CD4-positive, alpha-beta T cell (primary cell): ENCODE data around the gene GDF7. TPM values are rescaled to one million over a fixed set of nuclear protein-coding genes. Genes with fewer than 3 reads are reported as not detected.

Experiments
- ATAC-seq: fragments of 200-7000 bp; cut with Tn5 transposase; one replicate; pipeline ENCODE4 v1.10.0; 2022; ENCODE audit warnings: mild to moderate bottlenecking; ENCODE audit not compliant: poor library complexity
- CTCF ChIA-PET: fragments of 350-600 bp; sonication (Branson Sonifier 250); formaldehyde crosslinking; loops from one replicate; lab custom pipeline; 2021; ENCODE audit warnings: antibody characterized with exemption, inconsistent platforms; lab: Charles Lee
- POLR2A ChIA-PET: fragments of 350-600 bp; sonication (Branson Sonifier 250); formaldehyde crosslinking; loops from one replicate; lab custom pipeline; 2021; ENCODE audit warnings: antibody characterized with exemption, inconsistent platforms; lab: Charles Lee
- DNase-seq, 14 experiments: peaks; one replicate each; pipeline ENCODE4 v3.0.0-alpha.2; 2013 to 2020; ENCODE audit warnings: mixed read lengths in 2 of 14
- H3K27ac ChIP-seq, 2 donors: one replicate each; pipeline versions ENCODE4 v1.5.1 to v1.7.0; 2013; ENCODE audit warnings: low read length in 2 of 2, low read depth in 1 of 2, mild to moderate bottlenecking in 1 of 2
- H3K27me3 ChIP-seq, 2 experiments: 1 replicate in 1 of 2; 2 replicates in 1 of 2; pipeline versions ENCODE4 v1.6.1 to v1.7.0; 2013; ENCODE audit warnings: low read length in 2 of 2, control low read depth in 1 of 2, mild to moderate bottlenecking in 1 of 2, moderate library complexity in 1 of 2; ENCODE audit not compliant: insufficient read depth in 2 of 2, control insufficient read depth in 1 of 2
- H3K36me3 ChIP-seq: one replicate; pipeline ENCODE4 v1.6.1; 2013; ENCODE audit warnings: low read length, control low read depth; ENCODE audit not compliant: insufficient read depth
- H3K4me1 ChIP-seq: one replicate; pipeline ENCODE4 v1.6.1; 2013; ENCODE audit warnings: low read length, control low read depth; ENCODE audit not compliant: insufficient read depth
- H3K4me3 ChIP-seq: one replicate; pipeline ENCODE4 v1.5.1; 2013; ENCODE audit warnings: mild to moderate bottlenecking, low read length, moderate library complexity
- H3K9me3 ChIP-seq, 2 experiments: 1 replicate in 1 of 2; 2 replicates in 1 of 2; pipeline versions ENCODE4 v1.6.1 to v1.7.0; 2013; ENCODE audit warnings: low read length in 2 of 2, mild to moderate bottlenecking in 2 of 2, control low read depth in 1 of 2, moderate library complexity in 1 of 2; ENCODE audit not compliant: control insufficient read depth in 1 of 2, insufficient read depth in 1 of 2
- H3K27ac Mint-ChIP-seq: one replicate; pipeline ENCODE4 v1.8.0; 2020; ENCODE audit warnings: mixed read lengths
- H3K27me3 Mint-ChIP-seq: one replicate; pipeline ENCODE4 v1.8.0; 2021; ENCODE audit warnings: mixed read lengths
- H3K36me3 Mint-ChIP-seq: one replicate; pipeline ENCODE4 v1.8.0; 2021; ENCODE audit warnings: low read depth, mixed read lengths
- H3K4me1 Mint-ChIP-seq: one replicate; pipeline ENCODE4 v1.8.0; 2021; ENCODE audit warnings: low read depth, mixed read lengths
- H3K4me3 Mint-ChIP-seq: one replicate; pipeline ENCODE4 v1.8.0; 2020; ENCODE audit warnings: mild to moderate bottlenecking, mixed read lengths
- H3K9me3 Mint-ChIP-seq: one replicate; pipeline ENCODE4 v1.8.0; 2020; ENCODE audit warnings: mixed read lengths
- intact Hi-C, 2 experiments: fragments of 100-400 bp; cut with DNase I in 1 of 2; cut with micrococcal nuclease in 1 of 2; formaldehyde crosslinking; loops; one replicate each; pipeline versions ENCODE4 v1.15.1 to v1.9.0; 2023 to 2025; cut with DNase I, micrococcal nuclease
- total RNA-seq, 174 experiments: library from RNA in 2 of 174; stranded (reverse) in 2 of 174; gene quantifications; one replicate each; pipeline ENCODE4 v1.2.3 and lab custom pipeline; 2021 to 2026
- TF ChIP-seq, protein P1 (sequence below): fragments of 200-600 bp; IDR thresholded peaks from one replicate; pipeline ENCODE4 v1.8.0; 2022; ENCODE audit warnings: antibody characterized with exemption, mild to moderate bottlenecking

The GDF7 gene
- total RNA-seq, 2 experiments from 2014 or later, result 0.05 to 0.14 TPM

- Mint-ChIP-seq H3K9me3 (no peaks in the 10 kb centered on the region), H3K4me3 (no peak overlapping the region), H3K27me3 (peaks cover 45% of the 10 kb centered on the region), H3K36me3 (no peaks in the 10 kb centered on the region), H3K27ac (no peak overlapping the region), H3K4me1 (peaks cover 10% of the 10 kb centered on the region)
- intact Hi-C loops, result no loop called here
- ChIA-PET CTCF (no interaction called here), POLR2A (no interaction called here)
- Histone ChIP-seq H3K4me1 (peaks cover 18% of the 10 kb centered on the region), H3K27me3 (peaks cover 28 to 43% of the 10 kb centered on the region in 2 experiments), H3K27ac (no peak overlapping the region), H3K4me3 (no peak overlapping the region), H3K36me3 (no peaks in the 10 kb centered on the region), H3K9me3 (peaks cover 0 to 19% of the 10 kb centered on the region in 2 experiments)
- TF ChIP-seq, protein P1, sequence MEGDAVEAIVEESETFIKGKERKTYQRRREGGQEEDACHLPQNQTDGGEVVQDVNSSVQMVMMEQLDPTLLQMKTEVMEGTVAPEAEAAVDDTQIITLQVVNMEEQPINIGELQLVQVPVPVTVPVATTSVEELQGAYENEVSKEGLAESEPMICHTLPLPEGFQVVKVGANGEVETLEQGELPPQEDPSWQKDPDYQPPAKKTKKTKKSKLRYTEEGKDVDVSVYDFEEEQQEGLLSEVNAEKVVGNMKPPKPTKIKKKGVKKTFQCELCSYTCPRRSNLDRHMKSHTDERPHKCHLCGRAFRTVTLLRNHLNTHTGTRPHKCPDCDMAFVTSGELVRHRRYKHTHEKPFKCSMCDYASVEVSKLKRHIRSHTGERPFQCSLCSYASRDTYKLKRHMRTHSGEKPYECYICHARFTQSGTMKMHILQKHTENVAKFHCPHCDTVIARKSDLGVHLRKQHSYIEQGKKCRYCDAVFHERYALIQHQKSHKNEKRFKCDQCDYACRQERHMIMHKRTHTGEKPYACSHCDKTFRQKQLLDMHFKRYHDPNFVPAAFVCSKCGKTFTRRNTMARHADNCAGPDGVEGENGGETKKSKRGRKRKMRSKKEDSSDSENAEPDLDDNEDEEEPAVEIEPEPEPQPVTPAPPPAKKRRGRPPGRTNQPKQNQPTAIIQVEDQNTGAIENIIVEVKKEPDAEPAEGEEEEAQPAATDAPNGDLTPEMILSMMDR, result no peak
- DNase-seq, result no peak
- no peak for ATAC-seq
These were observed 6.9 kb downstream of the GDF7 start for GRCh38 chr2:20673686-20674308.

GRCh38 chr2:20674309-20674965 lies 7.5 kb downstream of the GDF7 start:
- Histone ChIP-seq H3K27ac (no peak overlapping the region), H3K9me3 (peaks cover 0 to 15% of the 10 kb centered on the region in 2 experiments), H3K4me1 (peaks cover 12% of the 10 kb centered on the region), H3K27me3 (peaks cover 22 to 36% of the 10 kb centered on the region in 2 experiments), H3K4me3 (no peak overlapping the region), H3K36me3 (no peaks in the 10 kb centered on the region)
- no peak overlapping the region for H3K4me3 Mint-ChIP-seq
- intact Hi-C loops, result no loop called here
- peaks cover 4% of the 10 kb centered on the region for H3K4me1 Mint-ChIP-seq
- H3K27me3 Mint-ChIP-seq, result peaks cover 39% of the 10 kb centered on the region
- ChIA-PET POLR2A (no interaction called here), CTCF (interaction anchor here (2.6 kb wide), 1 partner anchor 13 kb away, joined by 8 read pairs; no protein-coding TSS in a partner anchor)
- H3K27ac Mint-ChIP-seq, result no peak overlapping the region
- H3K36me3 Mint-ChIP-seq, result no peaks in the 10 kb centered on the region
- no peak for DNase-seq
- no peak for ATAC-seq
- H3K9me3 Mint-ChIP-seq, result no peaks in the 10 kb centered on the region
- TF ChIP-seq, protein P1, result no peak

- H3K27me3 ChIP-seq, result peaks cover 15 to 29% of the 10 kb centered on the region in 2 experiments
- no peak overlapping the region for H3K4me3 ChIP-seq
- CTCF ChIA-PET, result interaction anchor here (2.6 kb wide), 1 partner anchor 14 kb away, joined by 8 read pairs; no protein-coding TSS in a partner anchor
- TF ChIP-seq, protein P1, result no peak
- peaks cover 3% of the 10 kb centered on the region for H3K4me1 Mint-ChIP-seq
- no peak overlapping the region for H3K4me3 Mint-ChIP-seq
- H3K27ac ChIP-seq, result no peak overlapping the region
- H3K27me3 Mint-ChIP-seq, result peaks cover 32% of the 10 kb centered on the region
- intact Hi-C loops, result no loop called here
- peaks cover 0 to 10% of the 10 kb centered on the region in 2 experiments for H3K9me3 ChIP-seq
- POLR2A ChIA-PET, result interaction anchor here (0.9 kb wide), 1 partner anchor 9 kb away, joined by 3 read pairs; no protein-coding TSS in a partner anchor
- no peaks in the 10 kb centered on the region for H3K36me3 ChIP-seq
- no peak for DNase-seq
- peaks cover 5% of the 10 kb centered on the region for H3K4me1 ChIP-seq
- no peak overlapping the region for H3K27ac Mint-ChIP-seq
- H3K9me3 Mint-ChIP-seq, result no peaks in the 10 kb centered on the region
- ATAC-seq, result no peak
- H3K36me3 Mint-ChIP-seq, result no peaks in the 10 kb centered on the region
These were observed 8.2 kb downstream of the GDF7 start for GRCh38 chr2:20674974-20675679.
